Testis (tissue), 3 donors: ENCODE data around the gene CPEB1. TPM values are rescaled to one million over a fixed set of nuclear protein-coding genes. Genes with fewer than 3 reads are reported as not detected.

ENCODE experiments used
- DNase-seq: peaks from one replicate; pipeline ENCODE4 v3.0.0-alpha.2; 2019
- H3K27ac ChIP-seq, 2 donors: fragments of 200-600 bp; sonication (generic); one replicate each; pipeline ENCODE4 v1.5.1; 2019
- H3K27me3 ChIP-seq: fragments of 200-600 bp; sonication (generic); one replicate; pipeline ENCODE4 v1.5.1; 2019
- H3K36me3 ChIP-seq: fragments of 200-600 bp; sonication (generic); one replicate; pipeline ENCODE4 v1.5.1; 2017; ENCODE audit warnings: low read depth; ENCODE audit errors: missing control alignments
- H3K4me1 ChIP-seq: fragments of 200-600 bp; sonication (generic); one replicate; pipeline ENCODE4 v1.5.1; 2019
- H3K4me3 ChIP-seq, 2 donors: fragments of 200-600 bp; sonication (generic); one replicate each; pipeline ENCODE4 v1.5.1; 2017 to 2019
- H3K9me3 ChIP-seq: fragments of 200-600 bp; sonication (generic); one replicate; pipeline ENCODE4 v1.5.1; 2017
- CTCF ChIP-seq, 3 experiments: fragments of 450-650 bp in 2 of 3; fragments of 200-600 bp in 1 of 3; sonication (generic) in 1 of 3; IDR thresholded peaks; one replicate each; pipeline ENCODE4 v1.5.1; 2016 to 2019; ENCODE audit warnings: antibody characterized with exemption in 3 of 3, mild to moderate bottlenecking in 2 of 3, moderate library complexity in 1 of 3
- POLR2A ChIP-seq: fragments of 450-650 bp; IDR thresholded peaks from one replicate; pipeline ENCODE4 v1.6.1; 2017; ENCODE audit warnings: antibody characterized with exemption, mild to moderate bottlenecking, moderate library complexity
- WGBS, 2 donors: methylation state at CpG; one replicate each; pipeline ENCODE4 v1.1.5; 2018; 5-methylcytosine and 5-hydroxymethylcytosine counted together
- intact Hi-C: fragments of 100-400 bp; cut with DNase I; formaldehyde crosslinking; loops from one replicate; pipeline ENCODE4 v1.15.1; 2023; ENCODE audit warnings: low total_unique reads
- polyA plus RNA-seq: library from polyadenylated mRNA; stranded (reverse); fragments of 350-450 nt; fragmentation: Illumina TruSeq; extraction: RNeasy Lipid Tissue Mini Kit (QIAGEN cat#74804); gene quantifications from one replicate; pipeline ENCODE4 v1.2.3, GENCODE V29; 2014; ENCODE audit warnings: low read depth, low replicate concordance; ENCODE audit not compliant: insufficient read depth
- total RNA-seq, 2 donors: library from RNA; depleted of rRNA; stranded (reverse); fragments of >200 nt; gene quantifications; one replicate each; pipeline ENCODE4 v1.2.3, GENCODE V29; 2016

Gene CPEB1
- total and polyA plus RNA-seq, 3 donors from 2014 or later: 60.8 to 89.1 (median 74.3) TPM

- no peaks in the 10 kb centered on the region for H3K36me3 ChIP-seq
- TF ChIP-seq POLR2A (no peak), CTCF (IDR thresholded peaks at IDR 0.05) (no peak)
- no peak overlapping the region for H3K4me3 ChIP-seq
- H3K27ac ChIP-seq: no peak overlapping the region
- WGBS, 2 donors: 86 to 97% methylated on average over 1 of the region's 1 CpG
- H3K27me3 ChIP-seq: no peaks in the 10 kb centered on the region
- DNase-seq: no peak
- intact Hi-C loops: no loop called here
- no peaks in the 10 kb centered on the region for H3K4me1 ChIP-seq
- no peaks in the 10 kb centered on the region for H3K9me3 ChIP-seq
Measured at GRCh38 chr15:82599862-82600261, 47.3 kb downstream of the CPEB1 start.

DNA sequence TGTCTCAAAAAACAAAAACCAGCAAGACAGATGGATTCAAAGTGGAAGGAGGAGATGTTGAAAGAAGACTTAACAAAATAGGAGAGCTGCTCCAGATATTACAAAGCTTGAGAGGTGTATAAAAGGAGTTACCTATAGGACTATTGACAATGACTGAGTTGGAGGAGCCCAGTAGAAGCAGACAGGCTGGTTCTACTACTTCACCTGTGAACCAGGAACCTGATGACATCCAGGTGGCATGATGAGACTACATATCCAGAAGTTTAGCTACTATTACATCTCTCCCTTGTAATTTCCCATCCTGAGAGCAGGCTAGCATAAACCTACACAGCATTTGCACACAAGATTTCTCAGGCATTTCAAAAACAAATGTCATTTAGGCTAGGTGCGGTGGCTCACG lies 49.3 kb downstream of the CPEB1 start:
- intact Hi-C loops: no loop called here
- no peak for TF ChIP-seq CTCF (IDR thresholded peaks at IDR 0.05)
- TF ChIP-seq POLR2A: no peak
- no peaks in the 10 kb centered on the region for H3K36me3 ChIP-seq
- H3K4me3 ChIP-seq: no peak overlapping the region
- DNase-seq: no peak
- no peaks in the 10 kb centered on the region for H3K4me1 ChIP-seq
- no peaks in the 10 kb centered on the region for H3K27me3 ChIP-seq
- no peaks in the 10 kb centered on the region for H3K9me3 ChIP-seq
- WGBS, 2 donors: 100% methylated on average over 2 of the region's 2 CpGs
- no peak overlapping the region for H3K27ac ChIP-seq

- Histone ChIP-seq H3K36me3 (no peaks in the 10 kb centered on the region), H3K27ac (no peak overlapping the region), H3K9me3 (no peaks in the 10 kb centered on the region), H3K4me1 (no peaks in the 10 kb centered on the region), H3K27me3 (no peaks in the 10 kb centered on the region), H3K4me3 (no peak overlapping the region)
- DNase-seq: no peak
- WGBS, 2 donors: 63% methylated on average over 2 of the region's 2 CpGs
- intact Hi-C loops: no loop called here
- TF ChIP-seq POLR2A: no peak
- TF ChIP-seq CTCF (IDR thresholded peaks at IDR 0.05): no peak
Measured at GRCh38 chr15:82595766-82596165, 51.4 kb downstream of the CPEB1 start.

DNA sequence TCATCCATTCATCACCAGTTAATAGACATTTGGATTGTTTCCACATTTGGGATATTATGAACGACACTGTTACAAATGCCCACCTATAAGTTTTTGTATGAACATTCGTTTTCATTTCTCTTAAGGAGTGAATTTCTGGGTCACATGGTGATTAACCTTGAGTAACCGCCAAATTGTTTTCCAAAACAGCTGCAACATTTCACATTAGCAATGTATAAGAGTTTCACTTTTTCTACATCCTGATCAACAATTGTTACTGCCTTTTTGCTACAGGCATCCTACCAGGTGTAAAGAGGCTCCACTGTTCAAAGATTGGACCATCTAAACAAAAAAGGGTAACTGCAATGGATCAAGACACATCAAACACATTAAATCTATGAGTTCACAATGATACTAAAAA lies 52.0 kb downstream of the CPEB1 start:
- TF ChIP-seq POLR2A: no peak
- TF ChIP-seq CTCF (IDR thresholded peaks at IDR 0.05): no peak
- Histone ChIP-seq H3K27ac (no peak overlapping the region), H3K4me1 (no peaks in the 10 kb centered on the region), H3K27me3 (no peaks in the 10 kb centered on the region), H3K4me3 (no peak overlapping the region), H3K36me3 (no peaks in the 10 kb centered on the region), H3K9me3 (no peaks in the 10 kb centered on the region)
- intact Hi-C loops: no loop called here
- DNase-seq: no peak
- WGBS, 2 donors: 42 to 50% methylated on average over 3 of the region's 3 CpGs

- TF ChIP-seq CTCF (IDR thresholded peaks at IDR 0.05) (no peak), POLR2A (no peak)
- H3K27me3 ChIP-seq: no peaks in the 10 kb centered on the region
- H3K4me3 ChIP-seq: no peak overlapping the region
- no peaks in the 10 kb centered on the region for H3K36me3 ChIP-seq
- no peak for DNase-seq
- no peak overlapping the region for H3K27ac ChIP-seq
- no peaks in the 10 kb centered on the region for H3K4me1 ChIP-seq
- 72 to 73% methylated on average over 4 of the region's 4 CpGs for WGBS, 2 donors
- intact Hi-C loops: no loop called here
- H3K9me3 ChIP-seq: no peaks in the 10 kb centered on the region
Measured at GRCh38 chr15:82587805-82588204, 59.4 kb downstream of the CPEB1 start.
